ENCODE data around the gene CCSAP.
A peak's percentile ranks its signal among the peaks of the same experiment; 100 is the strongest.

Gene CCSAP

GRCh38 chr1:229318056-229318455 is 24.8 kb downstream of the CCSAP start:
- peak; percentile 57 for ATAC-seq
- TF ChIP-seq CREB5 (CRISPR knock-in tag; IDR thresholded peaks at IDR 0.05; ENCODE audit: low read depth) (no peak), PPARA (CRISPR knock-in tag; IDR thresholded peaks at IDR 0.05; ENCODE audit: borderline replicate concordance) (no peak), TSHZ2 (CRISPR knock-in tag; IDR thresholded peaks at IDR 0.05) (no peak), RARB (CRISPR knock-in tag; IDR thresholded peaks at IDR 0.05) (no peak), ZFP3 (CRISPR knock-in tag; IDR thresholded peaks at IDR 0.05) (no peak), ZC3H10 (CRISPR knock-in tag; IDR thresholded peaks at IDR 0.05) (no peak), SNAI2 (CRISPR knock-in tag; IDR thresholded peaks at IDR 0.05) (no peak), ARNTL (CRISPR knock-in tag; IDR thresholded peaks at IDR 0.05; ENCODE audit: borderline replicate concordance, low read depth) (no peak), CSDC2 (CRISPR knock-in tag; IDR thresholded peaks at IDR 0.05) (no peak), TOX (CRISPR knock-in tag; IDR thresholded peaks at IDR 0.05; ENCODE audit: borderline replicate concordance) (no peak), CSRNP3 (CRISPR knock-in tag; IDR thresholded peaks at IDR 0.05) (no peak), POU6F1 (CRISPR knock-in tag; IDR thresholded peaks at IDR 0.05; ENCODE audit: borderline replicate concordance, low read depth) (no peak), PATZ1 (CRISPR knock-in tag; IDR thresholded peaks at IDR 0.05; ENCODE audit: borderline replicate concordance) (no peak), ZNF70 (CRISPR knock-in tag; IDR thresholded peaks at IDR 0.05) (no peak), BACH2 (CRISPR knock-in tag; IDR thresholded peaks at IDR 0.05; ENCODE audit: borderline replicate concordance) (no peak), GLIS3 (CRISPR knock-in tag; IDR thresholded peaks at IDR 0.05) (no peak), TCF4 (CRISPR knock-in tag; IDR thresholded peaks at IDR 0.05; ENCODE audit: borderline replicate concordance) (no peak), ISL1 (CRISPR knock-in tag; IDR thresholded peaks at IDR 0.05) (no peak)

GRCh38 chr1:229316166-229316565 is 26.7 kb downstream of the CCSAP start:
- no peak for TF ChIP-seq ZFP30 (CRISPR knock-in tag; IDR thresholded peaks at IDR 0.05)
- TF ChIP-seq TSHZ2 (CRISPR knock-in tag; IDR thresholded peaks at IDR 0.05) = no peak
- TF ChIP-seq ESRRG (CRISPR knock-in tag; IDR thresholded peaks at IDR 0.05) = no peak
- TF ChIP-seq ARNTL (CRISPR knock-in tag; IDR thresholded peaks at IDR 0.05; ENCODE audit: borderline replicate concordance, low read depth) = no peak
- no peak for TF ChIP-seq TOX (CRISPR knock-in tag; IDR thresholded peaks at IDR 0.05; ENCODE audit: borderline replicate concordance)
- no peak for TF ChIP-seq ZC3H10 (CRISPR knock-in tag; IDR thresholded peaks at IDR 0.05)
- TF ChIP-seq TCF4 (CRISPR knock-in tag; IDR thresholded peaks at IDR 0.05; ENCODE audit: borderline replicate concordance) = no peak
- TF ChIP-seq CREB5 (CRISPR knock-in tag; IDR thresholded peaks at IDR 0.05; ENCODE audit: low read depth) = no peak
- TF ChIP-seq OSR1 (CRISPR knock-in tag; IDR thresholded peaks at IDR 0.05) = no peak
- no peak for ATAC-seq

All from SK-N-SH treated with all-trans-retinoic acid at 6 μM for 48 hours (cell line).